H1 (cell line): Measurements from ENCODE around the gene S100A14. TPM values are rescaled to one million over a fixed set of nuclear protein-coding genes. Genes with fewer than 3 reads are reported as not detected.

Experiments
- CHD7 ChIP-seq: fragments of 300-600 bp; sonication (generic); IDR thresholded peaks from 2 replicates; pipeline ENCODE4 v1.7.1; 2012; ENCODE audit warnings: low read length, moderate library complexity, mild to moderate bottlenecking, inconsistent platforms; ENCODE audit not compliant: insufficient replicate concordance
- E2F6 ChIP-seq: IDR thresholded peaks from 2 replicates; pipeline ENCODE4 v1.6.1; 2012; ENCODE audit warnings: inconsistent platforms
- MAFK ChIP-seq: IDR thresholded peaks from 2 replicates; pipeline ENCODE4 v1.6.1; 2012; ENCODE audit warnings: low read depth, mild to moderate bottlenecking, improper control_type of control experiment, low read length
- POLR2A ChIP-seq, 2 experiments: IDR thresholded peaks; 1 replicate in 1 of 2; 2 replicates in 1 of 2; pipeline ENCODE4 v1.6.1; 2011; ENCODE audit warnings: low read depth in 2 of 2, low read length in 2 of 2, mild to moderate bottlenecking in 2 of 2; ENCODE audit errors: control extremely low read depth in 1 of 2
- POU5F1 ChIP-seq: IDR thresholded peaks from 2 replicates; pipeline ENCODE4 v1.6.1; 2011; ENCODE audit warnings: low read depth, mild to moderate bottlenecking, low read length, moderate library complexity
- SAP30 ChIP-seq: fragments of 300-600 bp; sonication (generic); IDR thresholded peaks from 2 replicates; pipeline ENCODE4 v1.7.1; 2012; ENCODE audit warnings: low read length, moderate library complexity, mild to moderate bottlenecking, inconsistent platforms; ENCODE audit not compliant: insufficient read depth, insufficient replicate concordance
- polyA plus RNA-seq, 7 experiments: library from polyadenylated mRNA; depleted of rRNA in 3 of 7; stranded (reverse) in 5 of 7; unstranded in 2 of 7; fragments of >200 nt in 5 of 7; fragments of 200-250 nt in 2 of 7; gene quantifications; 1 replicate in 5 of 7; 2 replicates in 1 of 7; 4 replicates in 1 of 7; pipeline versions ENCODE4 v1.2.1 to v1.2.3, GENCODE V29; 2011 to 2013; ENCODE audit warnings: missing spikeins in 2 of 7, mixed read lengths in 2 of 7
- total RNA-seq: library from RNA; stranded (reverse); fragmentation: NEBNext Ultra II Directional; extraction: Animal tissue kit (Norgen Biotek cat#: 25700); gene quantifications from 2 replicates; pipeline ENCODE4 v1.2.1, GENCODE V29; 2021
- TF ChIP-seq, protein P1 (sequence below): IDR thresholded peaks from 2 replicates; pipeline ENCODE4 v1.6.1; 2012; ENCODE audit warnings: low read length, inconsistent platforms

The S100A14 gene
- total and polyA plus RNA-seq, 2 of the 8 experiments (the other 6 are each of a cell fraction or from before 2014, with no cell fraction given), result 1.4 to 5.3 TPM

- no peak for TF ChIP-seq CHD7
- TF ChIP-seq SAP30, result no peak
- TF ChIP-seq E2F6, result peak; percentile 32
- TF ChIP-seq MAFK, result peak; percentile 36; the same call in 1 of the 2 replicates
- TF ChIP-seq POLR2A (IDR thresholded peaks at IDR 0.05; ENCODE audit: control extremely low read depth in 1 of 2, low read depth in 2 of 2, low read length in 2 of 2), result 0 out of 3 replicates have a peak, but pooled peaks of 1 of the 2 experiments have one; percentile 31
- TF ChIP-seq, protein P1, sequence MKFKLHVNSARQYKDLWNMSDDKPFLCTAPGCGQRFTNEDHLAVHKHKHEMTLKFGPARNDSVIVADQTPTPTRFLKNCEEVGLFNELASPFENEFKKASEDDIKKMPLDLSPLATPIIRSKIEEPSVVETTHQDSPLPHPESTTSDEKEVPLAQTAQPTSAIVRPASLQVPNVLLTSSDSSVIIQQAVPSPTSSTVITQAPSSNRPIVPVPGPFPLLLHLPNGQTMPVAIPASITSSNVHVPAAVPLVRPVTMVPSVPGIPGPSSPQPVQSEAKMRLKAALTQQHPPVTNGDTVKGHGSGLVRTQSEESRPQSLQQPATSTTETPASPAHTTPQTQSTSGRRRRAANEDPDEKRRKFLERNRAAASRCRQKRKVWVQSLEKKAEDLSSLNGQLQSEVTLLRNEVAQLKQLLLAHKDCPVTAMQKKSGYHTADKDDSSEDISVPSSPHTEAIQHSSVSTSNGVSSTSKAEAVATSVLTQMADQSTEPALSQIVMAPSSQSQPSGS, result peak; percentile 70; the same call in 1 of the 2 replicates
- TF ChIP-seq POU5F1, result no peak
These were observed 47.6 kb downstream of the S100A14 start (continued) for GRCh38 chr1:153568367-153569099.
